GM18951 (cell line): ENCODE results near the gene PHF20.
"Not testable (repeated sequence)": the region's sequence is repeated elsewhere in the genome, so short reads cannot be mapped to it uniquely, and the experiment has no call there.

Source experiments
- POLR2A ChIP-seq: IDR thresholded peaks from 4 replicates; pipeline ENCODE4 v1.6.1; 2011; ENCODE audit warnings: mild to moderate bottlenecking; ENCODE audit not compliant: insufficient read length, insufficient read depth; ENCODE audit errors: extremely low read depth
- in situ Hi-C: fragments of 300-500 bp; cut with MboI; formaldehyde crosslinking; loops from one replicate; pipeline ENCODE4 v1.12.0; 2022; ENCODE audit warnings: low sequenced_read_pairs, mixed read lengths, inconsistent platforms; ENCODE audit not compliant: unreplicated experiment

The PHF20 gene

DNA sequence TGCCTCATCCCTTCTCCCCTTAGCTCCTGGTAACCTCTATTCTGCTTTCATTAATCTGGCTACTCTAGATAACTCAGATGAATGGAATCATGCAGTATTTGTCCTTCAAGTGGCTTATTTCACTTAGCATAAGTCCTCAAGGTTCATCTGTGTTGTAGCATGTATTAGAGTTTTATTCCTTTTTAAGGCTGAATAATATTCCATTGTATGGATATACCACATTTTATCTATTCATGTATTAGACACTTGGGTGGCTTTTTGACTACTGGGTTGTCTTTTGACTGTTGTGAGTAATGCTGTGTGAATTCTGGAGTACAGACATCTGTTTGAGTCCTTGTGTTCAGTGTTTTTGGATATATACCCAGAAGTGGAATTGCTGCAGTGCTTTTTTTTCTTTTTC is 58.4 kb downstream of the PHF20 start:
- TF ChIP-seq POLR2A, result no peak
- in situ Hi-C loops, result no loop called here

DNA sequence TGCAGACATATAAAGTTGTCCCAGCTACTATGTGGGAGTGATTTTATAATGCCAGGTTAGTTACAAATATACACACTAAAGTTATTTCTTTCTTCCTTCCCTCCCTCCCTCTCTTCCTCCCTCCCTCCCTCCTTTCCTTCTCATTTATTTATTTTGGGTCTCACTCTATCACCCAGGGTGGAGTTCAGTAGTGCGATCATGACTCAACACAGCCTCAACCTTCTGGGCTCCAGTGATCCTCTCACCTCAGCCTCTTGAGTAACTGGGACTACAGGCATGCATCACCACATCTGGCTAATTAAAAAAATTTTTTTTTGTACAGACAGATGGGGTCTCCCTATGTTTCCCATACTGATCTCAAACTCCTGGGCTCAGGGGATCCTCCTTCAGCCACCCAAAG is 59.2 kb downstream of the PHF20 start:
- no peak for TF ChIP-seq POLR2A
- in situ Hi-C loops, result no loop called here

DNA sequence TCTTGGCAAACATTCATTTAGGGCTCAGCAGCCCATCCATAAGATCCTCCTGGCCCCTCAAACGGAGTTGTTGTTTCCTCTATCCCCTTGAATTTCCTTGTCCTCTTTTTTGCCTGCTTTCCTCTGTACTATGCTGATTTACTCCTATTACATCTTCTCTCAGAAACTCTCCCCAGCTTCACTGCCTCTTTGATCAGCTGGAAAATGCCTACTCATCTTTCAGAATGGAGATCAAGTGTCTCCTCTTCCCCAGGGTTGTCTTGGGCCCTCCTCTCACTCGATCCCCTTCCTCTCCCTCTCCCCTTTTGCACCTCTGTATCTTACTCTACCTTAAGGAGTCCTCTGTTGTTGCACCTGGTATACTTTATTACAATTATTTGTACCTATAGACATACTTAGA is 60.2 kb downstream of the PHF20 start:
- in situ Hi-C loops, result no loop called here
- TF ChIP-seq POLR2A, result no peak

DNA sequence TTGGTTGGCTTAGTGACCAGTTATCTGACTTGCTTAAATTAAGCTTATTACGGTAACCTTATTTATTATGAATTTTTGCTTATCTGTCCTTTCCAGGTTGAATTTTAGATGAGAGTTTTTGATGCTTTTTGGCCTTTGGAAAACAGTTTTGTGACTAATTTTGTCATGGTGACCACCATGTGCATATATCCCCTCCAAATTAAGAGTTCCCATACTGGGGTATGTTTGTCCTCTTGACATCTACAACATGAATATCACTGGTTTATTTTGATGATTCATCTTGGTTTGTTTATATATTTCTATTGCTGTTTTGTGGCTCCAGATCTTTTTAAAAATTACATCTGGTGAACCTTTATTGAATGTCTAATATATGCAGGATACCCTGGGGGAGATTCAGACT is 61.4 kb downstream of the PHF20 start:
- in situ Hi-C loops, result no loop called here
- no peak for TF ChIP-seq POLR2A

DNA sequence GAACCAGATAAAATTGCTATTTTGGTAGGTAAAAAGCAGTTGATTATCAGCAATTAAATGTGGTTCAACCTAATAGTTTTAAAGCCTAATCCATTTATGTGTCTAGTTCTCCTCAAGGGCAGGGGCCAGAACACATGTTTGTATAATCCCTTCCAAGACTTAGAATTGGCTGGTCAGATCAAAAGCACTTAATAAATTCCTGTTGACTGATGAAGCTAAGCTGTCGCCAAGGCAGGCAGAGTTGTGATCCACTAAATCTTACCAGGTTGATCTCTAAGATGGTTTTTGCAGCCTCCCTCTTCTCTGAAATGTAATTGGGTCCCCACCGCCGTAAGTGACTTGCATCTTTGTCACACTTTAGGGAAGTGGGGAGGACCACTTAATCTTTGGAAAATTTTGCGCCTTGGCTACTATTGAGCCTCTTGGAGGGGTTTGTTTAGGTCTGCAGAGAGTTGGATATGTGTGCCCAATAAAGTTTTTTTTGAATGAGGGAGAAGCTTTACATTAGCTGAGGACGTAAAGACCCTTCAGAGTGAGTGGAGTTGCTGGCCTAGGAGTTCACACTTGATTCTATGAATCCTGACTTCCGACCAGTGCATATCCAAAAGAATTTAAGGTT is 65.9 kb downstream of the PHF20 start:
- in situ Hi-C loops, result no loop called here
- TF ChIP-seq POLR2A, result no peak

DNA sequence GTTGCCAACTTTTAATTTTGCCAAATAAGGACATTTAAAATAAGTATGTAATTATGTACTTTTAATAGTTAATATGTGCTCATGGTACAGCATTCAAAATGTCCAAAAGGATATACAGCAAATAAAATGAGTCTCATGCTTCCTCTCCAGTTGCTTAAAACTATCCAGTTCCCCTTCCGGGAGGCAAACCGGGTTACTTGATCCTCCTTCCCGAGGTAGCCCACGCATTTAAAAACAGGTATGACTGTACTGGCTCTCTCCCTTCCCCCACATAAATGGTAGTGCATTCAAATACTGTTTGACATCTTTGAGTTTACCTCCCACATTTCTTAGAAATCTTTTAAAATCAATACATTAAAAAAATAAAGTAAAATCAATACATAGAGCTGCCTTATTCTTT is 66.4 kb downstream of the PHF20 start:
- in situ Hi-C loops, result no loop called here
- TF ChIP-seq POLR2A, result no peak

DNA sequence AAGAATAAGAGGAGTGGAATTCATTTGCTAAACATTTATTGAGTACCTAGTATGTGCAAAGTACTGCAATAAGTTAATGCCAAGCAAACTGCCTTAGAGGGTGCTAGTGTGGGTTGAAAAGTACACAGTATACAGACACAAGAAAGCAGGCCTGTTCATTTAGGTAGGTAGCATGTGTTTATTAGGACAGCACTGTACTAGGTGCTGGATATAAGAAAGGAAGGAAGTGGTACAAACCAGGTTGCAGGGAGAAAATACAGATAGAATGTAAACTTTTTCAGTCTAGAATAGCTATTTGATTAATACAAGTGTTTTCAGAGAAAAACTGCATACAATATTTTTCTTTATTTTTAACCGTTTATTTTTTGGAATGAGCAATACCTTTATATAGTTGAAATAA is 68.1 kb downstream of the PHF20 start:
- TF ChIP-seq POLR2A, result no peak
- in situ Hi-C loops, result no loop called here

DNA sequence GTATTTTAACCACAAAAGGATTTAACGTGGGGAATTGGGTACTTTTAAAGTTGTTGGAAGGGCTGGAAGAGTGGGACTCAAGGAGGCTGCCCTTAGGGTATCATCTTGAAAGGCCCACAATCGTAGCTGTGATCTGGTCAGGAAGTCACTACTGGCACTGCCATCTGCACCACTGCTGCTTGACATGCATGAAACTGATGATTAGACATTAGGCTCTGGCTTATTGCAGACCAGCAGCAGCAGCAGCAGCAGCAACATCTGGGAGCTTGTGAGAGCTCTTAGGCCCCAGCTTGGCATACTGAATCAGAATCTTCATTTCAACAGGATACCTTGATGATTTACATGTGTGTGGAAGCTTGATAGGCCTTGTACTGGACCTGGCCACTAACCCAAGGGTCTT is 68.6 kb downstream of the PHF20 start:
- in situ Hi-C loops, result no loop called here
- no peak for TF ChIP-seq POLR2A

DNA sequence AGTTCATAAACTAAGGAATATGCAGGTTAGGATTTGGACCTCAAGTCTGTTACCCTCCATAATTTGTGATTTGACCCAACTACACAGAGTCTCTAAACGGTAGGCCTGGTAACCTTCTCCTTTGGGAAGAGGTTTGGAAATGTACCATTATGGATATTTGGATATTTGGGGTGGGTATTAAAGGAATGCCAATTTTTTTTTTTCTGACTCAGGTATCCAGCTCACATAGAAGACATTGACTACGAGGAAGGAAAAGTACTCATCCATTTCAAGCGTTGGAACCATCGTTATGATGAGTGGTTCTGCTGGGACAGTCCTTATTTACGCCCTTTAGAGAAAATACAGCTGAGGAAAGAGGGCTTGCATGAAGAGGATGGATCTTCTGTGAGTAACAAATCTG is 70.5 kb downstream of the PHF20 start:
- no peak for TF ChIP-seq POLR2A

DNA sequence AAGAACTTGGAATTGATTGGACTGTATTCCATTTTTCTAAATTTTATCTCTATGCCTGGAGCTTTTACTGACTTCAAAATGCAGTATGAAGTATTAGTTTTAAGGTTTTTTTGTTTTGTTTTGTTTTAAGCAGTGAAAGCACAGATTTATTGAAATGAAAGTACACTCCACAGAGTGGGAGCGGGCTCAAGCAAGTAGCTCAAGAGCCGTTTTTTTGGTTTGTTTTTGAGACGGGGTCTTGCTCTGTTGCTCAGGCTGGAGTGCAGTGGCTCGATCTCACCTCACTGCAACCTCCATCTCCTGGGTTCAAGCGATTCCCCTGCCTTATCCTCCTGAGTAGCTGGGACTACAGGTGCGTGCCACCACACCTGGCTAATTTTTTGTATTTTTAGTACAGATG is 72.1 kb downstream of the PHF20 start:
- in situ Hi-C loops, result not testable (repeated sequence)

More for the DNA sequence above, 70.5 kb downstream of the PHF20 start:
- in situ Hi-C loops, result no loop called here

DNA sequence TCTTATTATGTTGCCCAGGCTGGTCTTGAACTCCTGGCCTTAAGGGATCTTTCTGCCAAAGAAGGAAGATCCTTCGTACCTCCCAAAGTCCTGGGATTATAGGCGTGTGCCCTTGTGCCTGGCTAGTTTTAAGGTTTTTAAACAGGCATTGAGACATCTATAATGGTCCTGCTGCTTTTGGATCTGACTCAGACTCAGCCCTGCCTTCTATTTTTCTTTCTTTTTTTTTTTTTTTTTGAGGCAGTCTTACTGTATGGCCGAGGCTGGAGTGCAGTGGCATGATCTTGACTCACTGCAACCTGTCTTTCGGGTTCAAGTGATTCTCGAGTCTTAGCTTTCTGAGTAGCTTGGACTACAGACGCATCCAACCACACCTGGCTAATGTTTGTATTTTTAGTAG is 73.7 kb downstream of the PHF20 start:
- in situ Hi-C loops, result no loop called here
- no peak for TF ChIP-seq POLR2A

DNA sequence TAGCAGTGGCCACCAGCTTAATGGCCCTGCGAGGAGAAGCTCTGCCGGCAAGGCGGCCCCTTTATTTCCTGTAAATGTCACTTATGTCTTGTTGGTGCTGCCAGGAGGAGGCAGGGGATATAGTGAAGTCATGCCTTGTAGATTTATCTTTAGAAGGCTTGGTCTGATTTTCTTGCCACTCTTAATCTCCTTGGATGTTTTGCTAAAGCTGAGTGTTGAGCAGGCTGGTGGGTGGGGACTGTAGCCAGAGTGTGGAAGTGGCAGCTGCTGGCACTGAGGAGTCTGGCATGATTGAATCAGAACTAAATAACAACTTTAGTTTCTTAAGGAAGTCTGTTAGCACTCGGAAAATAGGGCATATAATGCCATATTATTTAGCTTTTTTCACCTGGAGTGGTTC is 77.9 kb downstream of the PHF20 start:
- in situ Hi-C loops, result no loop called here
- TF ChIP-seq POLR2A, result no peak

DNA sequence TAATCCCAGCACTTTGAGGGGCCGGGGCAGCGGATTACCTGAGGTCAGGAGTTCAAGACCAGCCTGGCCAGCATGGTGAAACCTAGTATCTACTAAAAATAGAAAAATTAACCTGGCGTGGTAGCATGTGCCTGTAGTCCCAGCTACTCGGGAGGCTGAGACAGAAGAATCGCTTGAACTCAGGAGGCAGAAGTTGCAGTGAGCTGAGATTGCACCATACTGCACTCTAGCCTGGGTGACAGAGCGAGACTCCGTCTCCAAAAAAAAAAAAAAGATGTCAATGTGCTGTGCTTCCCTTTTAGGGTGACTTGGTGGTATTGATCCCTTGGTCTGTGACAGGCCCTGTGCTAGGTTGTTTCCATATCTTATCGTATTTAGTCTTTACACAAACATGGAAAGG is 79.8 kb downstream of the PHF20 start:
- in situ Hi-C loops, result not testable (repeated sequence)

DNA sequence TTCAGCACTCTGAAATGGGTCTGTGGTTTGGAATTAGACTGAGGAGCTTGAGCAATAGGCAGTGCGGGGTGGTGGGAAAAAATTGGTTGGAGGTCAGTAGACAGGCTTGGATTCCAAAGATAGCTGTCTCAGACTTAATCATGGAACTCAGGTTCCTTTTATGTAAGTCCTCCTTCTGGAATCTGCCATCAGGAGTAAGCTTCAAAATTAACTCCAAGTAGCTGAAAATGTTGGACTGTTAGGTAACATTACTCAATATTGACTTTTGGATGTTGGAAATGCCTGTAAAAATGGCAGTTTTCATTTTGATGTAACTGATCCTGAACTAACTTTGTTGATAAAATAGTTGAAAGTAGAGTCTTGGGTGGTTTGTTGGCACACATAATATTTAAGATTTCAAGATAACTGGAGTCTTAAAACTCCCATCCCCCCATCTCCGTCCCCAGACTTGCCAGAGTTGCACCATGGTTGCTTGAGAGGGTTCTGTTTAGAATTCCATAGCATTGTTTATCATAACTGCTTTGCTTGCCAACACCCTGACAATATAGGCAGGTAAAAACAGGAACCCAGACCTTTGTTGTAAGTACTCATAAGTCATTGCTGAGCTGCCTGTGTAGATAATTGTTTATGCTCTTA is 83.0 kb downstream of the PHF20 start:
- no peak for TF ChIP-seq POLR2A
- in situ Hi-C loops, result no loop called here

DNA sequence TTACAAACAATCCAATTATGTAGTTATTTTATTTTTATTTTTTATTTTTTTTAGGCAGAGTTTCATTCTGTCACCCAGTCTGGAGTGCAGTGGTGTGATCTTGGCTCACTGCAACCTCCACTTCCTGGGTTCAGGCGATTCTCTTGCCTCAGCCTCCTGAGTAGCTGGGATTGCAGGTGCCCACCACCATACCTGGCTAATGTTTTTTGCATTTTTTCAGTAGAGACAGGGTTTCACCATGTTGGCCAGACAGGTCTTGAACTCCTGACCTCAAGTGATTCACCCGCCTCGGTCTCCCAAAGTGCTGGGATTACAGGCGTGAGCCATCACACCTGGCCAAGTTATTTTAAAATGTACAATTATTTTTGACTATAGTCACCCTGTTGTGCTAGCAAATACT is 83.8 kb downstream of the PHF20 start:
- in situ Hi-C loops, result not testable (repeated sequence)
